SK-N-SH (cell line): ENCODE data around the gene CHMP1A. TPM values are rescaled to one million over a fixed set of nuclear protein-coding genes. Genes with fewer than 3 reads are reported as not detected.

Experiments
- CTCF ChIA-PET: fragments of 300-600, 350-600 bp; formaldehyde crosslinking; extraction: SDS; loops from one replicate; lab custom pipeline; 2021; lab: Yijun Ruan, JAX
- POLR2A ChIA-PET: fragments of 350-600 bp; sonication (Branson Sonifier 250); formaldehyde crosslinking; extraction: SDS; loops from one replicate; lab custom pipeline; 2020; ENCODE audit warnings: antibody characterized with exemption, inconsistent platforms; lab: Yijun Ruan, JAX
- DNase-seq: peaks from one replicate; pipeline ENCODE4 v3.0.0; 2012
- H2AFZ ChIP-seq: fragments of 200-600 bp; sonication (generic); 2 replicates; pipeline ENCODE4 v1.8.1; 2016; ENCODE audit warnings: antibody characterized with exemption, mild to moderate bottlenecking, low read depth
- H3F3A ChIP-seq: fragments of 200-600 bp; sonication (generic); replicated peaks from 2 replicates; pipeline ENCODE3; 2016; ENCODE audit warnings: antibody characterized with exemption, mild to moderate bottlenecking; ENCODE audit not compliant: insufficient read depth
- H3K27ac ChIP-seq, 2 experiments: fragments of 200-500 bp in 1 of 2; fragments of 200-600 bp in 1 of 2; sonication (Bioruptor generic) in 1 of 2; sonication (generic), shearing (Covaris generic) in 1 of 2; 2 replicates each; pipeline versions ENCODE4 v1.5.1 to v1.6.1; 2014 to 2016; ENCODE audit warnings: low read depth in 2 of 2, inconsistent platforms in 1 of 2, low read length in 1 of 2, mild to moderate bottlenecking in 1 of 2, mixed read lengths in 1 of 2
- H3K27me3 ChIP-seq: fragments of 200-600 bp; sonication (generic), shearing (Covaris generic); 2 replicates; pipeline ENCODE4 v1.6.1; 2016; ENCODE audit warnings: mixed run types; ENCODE audit not compliant: insufficient read depth
- H3K36me3 ChIP-seq, 2 experiments: fragments of 200-500 bp in 1 of 2; fragments of 200-600 bp in 1 of 2; sonication (Bioruptor generic) in 1 of 2; sonication (generic) in 1 of 2; replicated peaks in 1 of 2; 2 replicates each; pipeline versions ENCODE3 to v1.5.1; 2014 to 2016; ENCODE audit warnings: low read length in 1 of 2, mild to moderate bottlenecking in 1 of 2; ENCODE audit not compliant: insufficient read depth in 2 of 2, control insufficient read depth in 1 of 2
- H3K4me1 ChIP-seq, 2 experiments: fragments of 200-500 bp in 1 of 2; fragments of 200-600 bp in 1 of 2; sonication (Bioruptor generic) in 1 of 2; sonication (generic), shearing (Covaris generic) in 1 of 2; 2 replicates each; pipeline versions ENCODE4 v1.5.1 to v1.6.1; 2014 to 2016; ENCODE audit warnings: low read depth in 1 of 2, low read length in 1 of 2, mixed run types in 1 of 2; ENCODE audit not compliant: insufficient read depth in 2 of 2, control insufficient read depth in 1 of 2
- H3K4me2 ChIP-seq: fragments of 200-600 bp; sonication (generic), shearing (Covaris generic); 2 replicates; pipeline ENCODE4 v1.6.1; 2017; ENCODE audit warnings: mixed run types
- H3K4me3 ChIP-seq, 2 experiments: fragments of 200-500 bp in 1 of 2; fragments of 200-600 bp in 1 of 2; sonication (Bioruptor generic) in 1 of 2; sonication (generic), shearing (Covaris generic) in 1 of 2; 2 replicates each; pipeline versions ENCODE4 v1.5.1 to v1.8.1; 2014 to 2016; ENCODE audit warnings: low read depth in 2 of 2, inconsistent platforms in 1 of 2, low read length in 1 of 2, mild to moderate bottlenecking in 1 of 2, mixed read lengths in 1 of 2, moderate library complexity in 1 of 2
- H3K79me2 ChIP-seq: fragments of 200-600 bp; sonication (generic); 2 replicates; pipeline ENCODE4 v1.8.1; 2017; ENCODE audit warnings: mild to moderate bottlenecking; ENCODE audit not compliant: insufficient read depth
- H3K9ac ChIP-seq: fragments of 200-600 bp; sonication (generic); 2 replicates; pipeline ENCODE4 v1.6.1; 2017; ENCODE audit warnings: mixed run types
- H3K9me2 ChIP-seq: fragments of 200-600 bp; sonication (generic); 2 replicates; pipeline ENCODE4 v1.6.1; 2017; ENCODE audit warnings: mixed run types
- H3K9me3 ChIP-seq: fragments of 200-600 bp; sonication (generic); 2 replicates; pipeline ENCODE4 v1.6.1; 2017; ENCODE audit warnings: mixed run types, mild to moderate bottlenecking, moderate library complexity
- H4K20me1 ChIP-seq: fragments of 200-600 bp; sonication (generic); 2 replicates; pipeline ENCODE4 v1.6.1; 2017; ENCODE audit warnings: mild to moderate bottlenecking, mixed run types; ENCODE audit not compliant: insufficient read depth
- CHD2 ChIP-seq: fragments of 150-350 bp; IDR thresholded peaks from 2 replicates; pipeline ENCODE4 v1.6.1; 2018; ENCODE audit warnings: low read length; ENCODE audit not compliant: partially characterized antibody
- ELF1 ChIP-seq: IDR thresholded peaks from 2 replicates; pipeline ENCODE4 v1.4.0; 2012
- EP300 ChIP-seq, 2 experiments: IDR thresholded peaks; 2 replicates each; pipeline versions ENCODE4 v1.4.0 to v1.6.1; 2012; ENCODE audit warnings: borderline replicate concordance in 1 of 2, low read depth in 1 of 2, low read length in 1 of 2
- EZH2phosphoT487 ChIP-seq: fragments of 200-600 bp; sonication (generic); IDR thresholded peaks from 2 replicates; pipeline ENCODE4 v1.6.1; 2017; ENCODE audit warnings: low read depth, mixed run types, mild to moderate bottlenecking, antibody characterized with exemption, moderate library complexity, borderline replicate concordance
- FOSL2 ChIP-seq: IDR thresholded peaks from 2 replicates; pipeline ENCODE4 v1.4.0; 2012; ENCODE audit warnings: low read depth, mild to moderate bottlenecking, moderate library complexity, borderline replicate concordance
- FOXM1 ChIP-seq: IDR thresholded peaks from 2 replicates; pipeline ENCODE4 v1.4.0; 2012; ENCODE audit warnings: low read depth, mild to moderate bottlenecking
- GABPA ChIP-seq: IDR thresholded peaks from 2 replicates; pipeline ENCODE4 v1.4.0; 2012; ENCODE audit warnings: low read depth, mild to moderate bottlenecking
- GATA2 ChIP-seq: sonication (generic); formaldehyde crosslinking; IDR thresholded peaks from 2 replicates; pipeline ENCODE4 v1.5.0; 2020; ENCODE audit warnings: mild to moderate bottlenecking, missing genetic modification reagents
- JUND ChIP-seq: IDR thresholded peaks from 2 replicates; pipeline ENCODE4 v1.4.0; 2012
- MEF2A ChIP-seq: IDR thresholded peaks from 2 replicates; pipeline ENCODE4 v1.4.0; 2012; ENCODE audit warnings: low read depth, borderline replicate concordance
- MXI1 ChIP-seq: IDR thresholded peaks from 2 replicates; pipeline ENCODE4 v1.6.1; 2012; ENCODE audit warnings: mild to moderate bottlenecking, low read depth, low read length, improper control_type of control experiment
- RAD21 ChIP-seq: IDR thresholded peaks from 2 replicates; pipeline ENCODE4 v1.6.1; 2012; ENCODE audit warnings: mild to moderate bottlenecking, low read length
- RFX5 ChIP-seq: IDR thresholded peaks from 2 replicates; pipeline ENCODE4 v1.6.1; 2012; ENCODE audit warnings: mild to moderate bottlenecking, improper control_type of control experiment, low read length
- RXRA ChIP-seq: IDR thresholded peaks from 2 replicates; pipeline ENCODE4 v1.4.0; 2012; ENCODE audit warnings: low read depth, mild to moderate bottlenecking, borderline replicate concordance
- SIN3A ChIP-seq: IDR thresholded peaks from 2 replicates; pipeline ENCODE4 v1.6.1; 2012; ENCODE audit warnings: low read depth, mild to moderate bottlenecking, low read length, moderate library complexity, borderline replicate concordance
- SMC3 ChIP-seq: IDR thresholded peaks from 2 replicates; pipeline ENCODE4 v1.6.1; 2012; ENCODE audit warnings: low read depth, low read length, improper control_type of control experiment
- TAF1 ChIP-seq: IDR thresholded peaks from 2 replicates; pipeline ENCODE4 v1.6.1; 2012; ENCODE audit warnings: low read depth, mild to moderate bottlenecking, low read length, moderate library complexity, borderline replicate concordance
- TEAD4 ChIP-seq: IDR thresholded peaks from 2 replicates; pipeline ENCODE4 v1.4.0; 2012; ENCODE audit warnings: mild to moderate bottlenecking, borderline replicate concordance; ENCODE audit not compliant: insufficient read depth
- YY1 ChIP-seq: IDR thresholded peaks from 2 replicates; pipeline ENCODE4 v1.4.0; 2012; ENCODE audit warnings: low read depth, mild to moderate bottlenecking
- WGBS: methylation state at CpG from one replicate; pipeline ENCODE4 v1.1.6; 2017; ENCODE audit warnings: low lambda C conversion rate; 5-methylcytosine and 5-hydroxymethylcytosine counted together
- polyA plus RNA-seq, 3 experiments: library from polyadenylated mRNA; depleted of rRNA; stranded (reverse); fragments of >200 nt; gene quantifications; 2 replicates each; pipeline ENCODE4 v1.2.3, GENCODE V29; 2012
- TF ChIP-seq, protein P1 (sequence below): IDR thresholded peaks from 2 replicates; pipeline ENCODE4 v1.4.0; 2012; ENCODE audit warnings: low read depth
- TF ChIP-seq, protein P2 (sequence below): IDR thresholded peaks from 2 replicates; pipeline ENCODE4 v1.4.0; 2012; ENCODE audit warnings: low read depth, borderline replicate concordance
- TF ChIP-seq, protein P3 (sequence below): IDR thresholded peaks from 2 replicates; pipeline ENCODE4; 2012
- TF ChIP-seq, protein P4 (sequence below): IDR thresholded peaks from 2 replicates; pipeline ENCODE4 v1.6.1; 2012; ENCODE audit warnings: mild to moderate bottlenecking, low read depth, low read length, moderate library complexity
- TF ChIP-seq, protein P5 (sequence below): IDR thresholded peaks from 2 replicates; pipeline ENCODE4 v1.4.0; 2012; ENCODE audit warnings: low read depth, borderline replicate concordance

CHMP1A gene
- polyA plus RNA-seq, 1 of the 3 experiments (the other 2 are of a cell fraction) = 138 TPM

DNA sequence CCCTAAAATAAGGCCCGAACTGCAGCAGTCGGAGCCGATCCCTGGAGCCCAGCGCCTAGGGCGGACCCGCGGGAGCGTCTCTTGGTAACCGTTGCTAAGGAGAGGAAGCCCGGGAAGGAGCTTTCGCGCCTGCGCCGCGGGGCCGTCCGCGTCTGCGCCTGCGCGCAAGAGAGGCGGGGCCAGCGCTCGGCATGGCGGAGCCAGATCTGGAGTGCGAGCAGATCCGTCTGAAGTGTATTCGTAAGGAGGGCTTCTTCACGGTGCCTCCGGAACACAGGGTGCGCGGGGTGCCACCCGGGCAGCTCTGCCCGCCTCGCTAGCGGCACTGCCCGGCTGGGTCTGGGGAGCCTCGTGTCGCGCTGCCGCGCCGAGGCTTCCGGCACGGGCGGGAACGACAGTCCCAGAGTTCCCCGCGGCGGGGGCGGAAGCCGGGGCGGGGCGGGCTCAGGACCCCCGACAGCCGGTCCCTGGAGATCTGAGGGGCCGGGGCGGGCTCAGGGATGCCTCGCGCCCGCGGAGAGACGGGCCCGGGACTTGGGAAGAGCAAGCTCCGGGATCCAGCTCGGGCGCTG lies 29.1 kb upstream of the CHMP1A start, which contains the start of gene CDK10 (continued):
- TF ChIP-seq, protein P1, sequence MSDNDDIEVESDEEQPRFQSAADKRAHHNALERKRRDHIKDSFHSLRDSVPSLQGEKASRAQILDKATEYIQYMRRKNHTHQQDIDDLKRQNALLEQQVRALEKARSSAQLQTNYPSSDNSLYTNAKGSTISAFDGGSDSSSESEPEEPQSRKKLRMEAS = peak; percentile 93
- TF ChIP-seq ELF1 (peak; percentile 73), RFX5 (no peak), RAD21 (no peak), SIN3A (peak; percentile 84; the same call in 1 of the 2 replicates)
- TF ChIP-seq, protein P2, sequence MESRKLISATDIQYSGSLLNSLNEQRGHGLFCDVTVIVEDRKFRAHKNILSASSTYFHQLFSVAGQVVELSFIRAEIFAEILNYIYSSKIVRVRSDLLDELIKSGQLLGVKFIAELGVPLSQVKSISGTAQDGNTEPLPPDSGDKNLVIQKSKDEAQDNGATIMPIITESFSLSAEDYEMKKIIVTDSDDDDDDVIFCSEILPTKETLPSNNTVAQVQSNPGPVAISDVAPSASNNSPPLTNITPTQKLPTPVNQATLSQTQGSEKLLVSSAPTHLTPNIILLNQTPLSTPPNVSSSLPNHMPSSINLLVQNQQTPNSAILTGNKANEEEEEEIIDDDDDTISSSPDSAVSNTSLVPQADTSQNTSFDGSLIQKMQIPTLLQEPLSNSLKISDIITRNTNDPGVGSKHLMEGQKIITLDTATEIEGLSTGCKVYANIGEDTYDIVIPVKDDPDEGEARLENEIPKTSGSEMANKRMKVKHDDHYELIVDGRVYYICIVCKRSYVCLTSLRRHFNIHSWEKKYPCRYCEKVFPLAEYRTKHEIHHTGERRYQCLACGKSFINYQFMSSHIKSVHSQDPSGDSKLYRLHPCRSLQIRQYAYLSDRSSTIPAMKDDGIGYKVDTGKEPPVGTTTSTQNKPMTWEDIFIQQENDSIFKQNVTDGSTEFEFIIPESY = no peak
- TF ChIP-seq, protein P3, sequence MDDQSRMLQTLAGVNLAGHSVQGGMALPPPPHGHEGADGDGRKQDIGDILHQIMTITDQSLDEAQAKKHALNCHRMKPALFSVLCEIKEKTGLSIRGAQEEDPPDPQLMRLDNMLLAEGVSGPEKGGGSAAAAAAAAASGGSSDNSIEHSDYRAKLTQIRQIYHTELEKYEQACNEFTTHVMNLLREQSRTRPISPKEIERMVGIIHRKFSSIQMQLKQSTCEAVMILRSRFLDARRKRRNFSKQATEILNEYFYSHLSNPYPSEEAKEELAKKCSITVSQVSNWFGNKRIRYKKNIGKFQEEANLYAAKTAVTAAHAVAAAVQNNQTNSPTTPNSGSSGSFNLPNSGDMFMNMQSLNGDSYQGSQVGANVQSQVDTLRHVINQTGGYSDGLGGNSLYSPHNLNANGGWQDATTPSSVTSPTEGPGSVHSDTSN = no peak
- TF ChIP-seq, all 33 proteins: peak for 9

DNA sequence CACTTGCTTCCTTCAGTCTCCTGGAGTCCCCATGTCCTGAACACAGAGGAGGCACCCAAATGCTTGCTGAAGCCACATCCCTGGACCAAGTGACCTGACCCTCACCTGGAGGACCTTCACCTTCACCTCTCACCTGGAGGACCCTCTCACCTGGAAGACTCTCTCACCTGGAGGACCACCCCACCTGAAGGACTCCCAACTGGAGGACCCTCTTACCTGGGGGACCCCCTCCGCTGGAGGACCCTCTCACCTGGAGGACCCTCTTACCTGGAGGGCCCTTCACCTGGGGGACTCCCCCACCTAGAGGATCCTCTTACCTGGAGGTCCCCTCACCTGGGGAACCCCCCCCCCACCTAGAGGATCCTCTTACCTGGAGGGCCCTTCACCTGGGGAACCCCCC lies 28.4 kb upstream of the CHMP1A start:
- no peaks in the 10 kb centered on the region for H4K20me1 ChIP-seq
- no peaks in the 10 kb centered on the region for H3K9me3 ChIP-seq
- WGBS = 100% methylated on average over 1 of the region's 1 CpG
- H3K27me3 ChIP-seq = no peaks in the 10 kb centered on the region
- no peak overlapping the region for H3K9ac ChIP-seq
- POLR2A ChIA-PET = interaction anchor here (1.0 to 1.5 kb wide), 6 partner anchors 9 to 120 kb away, joined by 3 to 10 read pairs (median 4); no protein-coding TSS in a partner anchor
- H3K79me2 ChIP-seq = peaks cover 36% of the 10 kb centered on the region
- H2AFZ ChIP-seq = no peak overlapping the region
- H3F3A ChIP-seq = peaks cover 3% of the 10 kb centered on the region
- H3K27ac ChIP-seq = no peak overlapping the region
- CTCF ChIA-PET = interaction anchor here (0.7 to 2.3 kb wide), 5 partner anchors 15 to 224 kb away, joined by 3 to 22 read pairs (median 3); partner anchors contain the start of gene SPATA2L
- H3K4me1 ChIP-seq = peaks cover 4 to 7% of the 10 kb centered on the region in 2 experiments; a peak in 1 of 4 replicates
- H3K4me3 ChIP-seq = no peak overlapping the region
- no peaks in the 10 kb centered on the region for H3K9me2 ChIP-seq
- DNase-seq = no peak
- no peak overlapping the region for H3K4me2 ChIP-seq
- peaks cover 7 to 8% of the 10 kb centered on the region in 2 experiments for H3K36me3 ChIP-seq
- TF ChIP-seq SMC3 = no peak
- no peak for TF ChIP-seq YY1
- TF ChIP-seq RXRA = no peak
- TF ChIP-seq MEF2A = no peak
- no peak for TF ChIP-seq MXI1
- no peak for TF ChIP-seq TEAD4
- TF ChIP-seq ELF1 = no peak
- TF ChIP-seq FOXM1 = no peak
- no peak for TF ChIP-seq SIN3A
- no peak for TF ChIP-seq CHD2
- no peak for TF ChIP-seq EP300 (IDR thresholded peaks at IDR 0.05; ENCODE audit: borderline replicate concordance in 1 of 2, low read depth in 1 of 2, low read length in 1 of 2)
- TF ChIP-seq, protein P4, sequence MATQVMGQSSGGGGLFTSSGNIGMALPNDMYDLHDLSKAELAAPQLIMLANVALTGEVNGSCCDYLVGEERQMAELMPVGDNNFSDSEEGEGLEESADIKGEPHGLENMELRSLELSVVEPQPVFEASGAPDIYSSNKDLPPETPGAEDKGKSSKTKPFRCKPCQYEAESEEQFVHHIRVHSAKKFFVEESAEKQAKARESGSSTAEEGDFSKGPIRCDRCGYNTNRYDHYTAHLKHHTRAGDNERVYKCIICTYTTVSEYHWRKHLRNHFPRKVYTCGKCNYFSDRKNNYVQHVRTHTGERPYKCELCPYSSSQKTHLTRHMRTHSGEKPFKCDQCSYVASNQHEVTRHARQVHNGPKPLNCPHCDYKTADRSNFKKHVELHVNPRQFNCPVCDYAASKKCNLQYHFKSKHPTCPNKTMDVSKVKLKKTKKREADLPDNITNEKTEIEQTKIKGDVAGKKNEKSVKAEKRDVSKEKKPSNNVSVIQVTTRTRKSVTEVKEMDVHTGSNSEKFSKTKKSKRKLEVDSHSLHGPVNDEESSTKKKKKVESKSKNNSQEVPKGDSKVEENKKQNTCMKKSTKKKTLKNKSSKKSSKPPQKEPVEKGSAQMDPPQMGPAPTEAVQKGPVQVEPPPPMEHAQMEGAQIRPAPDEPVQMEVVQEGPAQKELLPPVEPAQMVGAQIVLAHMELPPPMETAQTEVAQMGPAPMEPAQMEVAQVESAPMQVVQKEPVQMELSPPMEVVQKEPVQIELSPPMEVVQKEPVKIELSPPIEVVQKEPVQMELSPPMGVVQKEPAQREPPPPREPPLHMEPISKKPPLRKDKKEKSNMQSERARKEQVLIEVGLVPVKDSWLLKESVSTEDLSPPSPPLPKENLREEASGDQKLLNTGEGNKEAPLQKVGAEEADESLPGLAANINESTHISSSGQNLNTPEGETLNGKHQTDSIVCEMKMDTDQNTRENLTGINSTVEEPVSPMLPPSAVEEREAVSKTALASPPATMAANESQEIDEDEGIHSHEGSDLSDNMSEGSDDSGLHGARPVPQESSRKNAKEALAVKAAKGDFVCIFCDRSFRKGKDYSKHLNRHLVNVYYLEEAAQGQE = no peak
- TF ChIP-seq, protein P5, sequence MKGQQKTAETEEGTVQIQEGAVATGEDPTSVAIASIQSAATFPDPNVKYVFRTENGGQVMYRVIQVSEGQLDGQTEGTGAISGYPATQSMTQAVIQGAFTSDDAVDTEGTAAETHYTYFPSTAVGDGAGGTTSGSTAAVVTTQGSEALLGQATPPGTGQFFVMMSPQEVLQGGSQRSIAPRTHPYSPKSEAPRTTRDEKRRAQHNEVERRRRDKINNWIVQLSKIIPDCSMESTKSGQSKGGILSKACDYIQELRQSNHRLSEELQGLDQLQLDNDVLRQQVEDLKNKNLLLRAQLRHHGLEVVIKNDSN = no peak
- TF ChIP-seq TAF1 = no peak
- no peak for TF ChIP-seq GABPA
- no peak for TF ChIP-seq JUND
- TF ChIP-seq GATA2 = no peak
- no peak for TF ChIP-seq FOSL2
- no peak for TF ChIP-seq EZH2phosphoT487
